OCI-LY1 (cell line): ENCODE data around the gene ASS1.

ENCODE experiments used
- EZH2 ChIP-seq: fragments of 200-600 bp; sonication (generic), shearing (Covaris generic); IDR thresholded peaks from 2 replicates; pipeline ENCODE4 v1.8.0; 2017; ENCODE audit warnings: borderline replicate concordance, mixed run types, mild to moderate bottlenecking, antibody characterized with exemption, low read length, moderate library complexity, mixed read lengths
- TF ChIP-seq, protein P1 (sequence below): fragments of 200-600 bp; sonication (generic), shearing (Covaris generic); IDR thresholded peaks from 2 replicates; pipeline ENCODE4 v1.5.1; 2017; ENCODE audit warnings: mild to moderate bottlenecking, antibody characterized with exemption, low read length, moderate library complexity, mixed read lengths

DNA sequence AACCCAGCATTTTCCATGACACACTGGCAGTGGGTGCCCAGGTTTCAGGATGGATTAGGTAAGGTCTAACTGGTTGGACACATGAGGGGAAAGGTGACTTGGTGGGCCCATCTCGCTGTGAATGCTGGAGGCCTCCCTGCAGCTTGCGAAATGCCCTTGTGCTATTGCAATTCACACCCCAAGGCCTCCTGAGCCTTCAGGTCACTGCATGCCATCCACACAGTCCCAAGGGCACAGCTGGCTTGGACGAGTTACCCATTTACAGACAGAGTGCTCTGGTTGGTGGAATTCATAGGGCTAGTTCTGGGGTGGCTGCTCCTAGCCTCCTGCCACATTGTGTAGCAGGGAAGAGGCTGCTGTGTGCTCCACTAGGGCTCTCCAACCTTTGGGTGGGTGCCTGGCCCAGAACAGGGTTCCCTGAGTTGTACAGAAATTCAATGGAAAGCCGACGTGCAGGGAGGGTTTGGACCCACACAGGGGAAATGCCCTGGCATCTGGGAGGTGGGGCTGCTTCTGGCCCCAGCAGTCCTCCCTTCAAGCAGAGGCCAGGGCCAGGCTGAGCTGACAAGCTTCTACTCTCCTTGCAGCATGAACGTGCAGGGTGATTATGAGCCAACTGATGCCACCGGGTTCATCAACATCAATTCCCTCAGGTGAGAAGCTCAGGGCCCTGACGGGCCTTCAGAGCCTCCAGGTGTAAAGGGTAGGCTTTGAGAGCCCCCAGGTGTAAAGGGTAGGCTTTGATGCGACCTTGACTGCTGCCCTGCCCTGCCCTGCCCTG, 54.3 kb downstream of the ASS1 start:
- TF ChIP-seq, protein P1, sequence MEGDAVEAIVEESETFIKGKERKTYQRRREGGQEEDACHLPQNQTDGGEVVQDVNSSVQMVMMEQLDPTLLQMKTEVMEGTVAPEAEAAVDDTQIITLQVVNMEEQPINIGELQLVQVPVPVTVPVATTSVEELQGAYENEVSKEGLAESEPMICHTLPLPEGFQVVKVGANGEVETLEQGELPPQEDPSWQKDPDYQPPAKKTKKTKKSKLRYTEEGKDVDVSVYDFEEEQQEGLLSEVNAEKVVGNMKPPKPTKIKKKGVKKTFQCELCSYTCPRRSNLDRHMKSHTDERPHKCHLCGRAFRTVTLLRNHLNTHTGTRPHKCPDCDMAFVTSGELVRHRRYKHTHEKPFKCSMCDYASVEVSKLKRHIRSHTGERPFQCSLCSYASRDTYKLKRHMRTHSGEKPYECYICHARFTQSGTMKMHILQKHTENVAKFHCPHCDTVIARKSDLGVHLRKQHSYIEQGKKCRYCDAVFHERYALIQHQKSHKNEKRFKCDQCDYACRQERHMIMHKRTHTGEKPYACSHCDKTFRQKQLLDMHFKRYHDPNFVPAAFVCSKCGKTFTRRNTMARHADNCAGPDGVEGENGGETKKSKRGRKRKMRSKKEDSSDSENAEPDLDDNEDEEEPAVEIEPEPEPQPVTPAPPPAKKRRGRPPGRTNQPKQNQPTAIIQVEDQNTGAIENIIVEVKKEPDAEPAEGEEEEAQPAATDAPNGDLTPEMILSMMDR: no peak
- TF ChIP-seq EZH2: no peak
